ENCODE results near the gene RBM20.
"Not testable (repeated sequence)": the region's sequence is repeated elsewhere in the genome, so short reads cannot be mapped to it uniquely, and the experiment has no call there.

Gene RBM20

DNA sequence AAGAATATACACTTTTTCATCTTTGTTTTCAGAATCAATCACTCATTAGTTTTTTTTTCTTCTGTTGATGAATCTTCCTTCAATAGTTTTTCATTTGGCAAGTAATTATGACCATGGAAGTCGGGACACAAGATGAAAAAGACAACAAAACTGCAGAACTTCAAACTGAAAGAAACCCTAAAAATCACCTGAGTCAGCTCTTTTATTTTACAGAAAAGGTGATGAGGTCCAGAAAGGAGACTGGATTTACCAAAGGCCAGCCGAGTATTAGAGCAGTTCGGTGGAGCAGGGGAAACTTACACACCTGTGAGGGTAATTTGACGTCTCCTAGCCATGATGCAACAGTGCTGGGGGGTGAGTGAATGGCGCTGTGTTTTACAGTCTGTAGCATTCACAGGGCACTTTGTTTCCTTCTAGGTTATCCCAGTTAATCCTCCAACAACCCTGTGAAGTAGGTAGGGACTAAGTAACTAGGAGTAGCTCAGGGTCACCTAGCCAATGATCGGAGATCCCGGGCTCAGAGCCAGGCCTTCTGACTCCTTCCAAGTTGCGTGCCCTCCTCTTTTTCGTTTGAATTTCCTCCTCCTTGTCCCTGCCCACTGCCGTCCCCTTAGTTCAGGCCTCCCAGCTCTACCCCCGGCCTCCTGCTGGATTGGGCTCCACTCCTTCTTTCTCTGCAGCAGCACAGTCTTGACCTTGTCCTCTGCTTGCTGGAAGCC is 14.0 kb downstream of the RBM20 start:
- in situ Hi-C loops (cut with HindIII; ENCODE audit: low pct_unique_long_range_greater_than_20kb, low sequenced_read_pairs), result no loop called here
- no peak for DNase-seq (ENCODE audit: low read depth in 1 of 2, low spot score in 1 of 2)
- no peak for TF ChIP-seq JUND (IDR thresholded peaks at IDR 0.05; ENCODE audit: low read depth)

- DNase-seq (ENCODE audit: low read depth in 1 of 2, low spot score in 1 of 2), result no peak
- TF ChIP-seq JUND (IDR thresholded peaks at IDR 0.05; ENCODE audit: low read depth), result no peak
- in situ Hi-C loops (cut with HindIII; ENCODE audit: low pct_unique_long_range_greater_than_20kb, low sequenced_read_pairs), result no loop called here
These were observed 15.4 kb downstream of the RBM20 start for GRCh38 chr10:110659558-110659957.

DNA sequence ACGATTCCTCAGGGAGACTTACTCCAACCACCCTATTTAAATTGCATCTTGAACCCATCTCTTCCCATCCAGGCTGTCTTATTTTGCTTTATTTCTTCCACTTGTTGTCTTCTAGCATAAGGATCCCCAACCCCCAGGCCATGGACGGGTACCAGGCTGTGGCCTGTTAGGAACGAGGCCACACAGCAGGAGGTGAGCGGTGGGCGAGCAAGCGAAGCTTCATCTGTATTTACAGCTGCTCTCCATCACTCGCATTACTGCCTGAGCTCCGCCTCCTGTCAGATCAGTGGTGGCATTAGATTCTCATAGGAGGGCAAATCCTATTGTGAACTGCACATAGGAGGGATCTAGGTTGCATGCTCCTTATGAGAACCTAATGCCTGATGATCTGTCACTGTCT is 16.2 kb downstream of the RBM20 start:
- DNase-seq (ENCODE audit: low read depth in 1 of 2, low spot score in 1 of 2); in situ Hi-C loops (cut with HindIII; ENCODE audit: low pct_unique_long_range_greater_than_20kb, low sequenced_read_pairs): not testable (repeated sequence)

GRCh38 chr10:110661292-110661691 is 17.2 kb downstream of the RBM20 start:
- in situ Hi-C loops (cut with HindIII; ENCODE audit: low pct_unique_long_range_greater_than_20kb, low sequenced_read_pairs), result no loop called here
- DNase-seq (ENCODE audit: low read depth in 1 of 2, low spot score in 1 of 2), result no peak
- no peak for TF ChIP-seq JUND (IDR thresholded peaks at IDR 0.05; ENCODE audit: low read depth)

DNA sequence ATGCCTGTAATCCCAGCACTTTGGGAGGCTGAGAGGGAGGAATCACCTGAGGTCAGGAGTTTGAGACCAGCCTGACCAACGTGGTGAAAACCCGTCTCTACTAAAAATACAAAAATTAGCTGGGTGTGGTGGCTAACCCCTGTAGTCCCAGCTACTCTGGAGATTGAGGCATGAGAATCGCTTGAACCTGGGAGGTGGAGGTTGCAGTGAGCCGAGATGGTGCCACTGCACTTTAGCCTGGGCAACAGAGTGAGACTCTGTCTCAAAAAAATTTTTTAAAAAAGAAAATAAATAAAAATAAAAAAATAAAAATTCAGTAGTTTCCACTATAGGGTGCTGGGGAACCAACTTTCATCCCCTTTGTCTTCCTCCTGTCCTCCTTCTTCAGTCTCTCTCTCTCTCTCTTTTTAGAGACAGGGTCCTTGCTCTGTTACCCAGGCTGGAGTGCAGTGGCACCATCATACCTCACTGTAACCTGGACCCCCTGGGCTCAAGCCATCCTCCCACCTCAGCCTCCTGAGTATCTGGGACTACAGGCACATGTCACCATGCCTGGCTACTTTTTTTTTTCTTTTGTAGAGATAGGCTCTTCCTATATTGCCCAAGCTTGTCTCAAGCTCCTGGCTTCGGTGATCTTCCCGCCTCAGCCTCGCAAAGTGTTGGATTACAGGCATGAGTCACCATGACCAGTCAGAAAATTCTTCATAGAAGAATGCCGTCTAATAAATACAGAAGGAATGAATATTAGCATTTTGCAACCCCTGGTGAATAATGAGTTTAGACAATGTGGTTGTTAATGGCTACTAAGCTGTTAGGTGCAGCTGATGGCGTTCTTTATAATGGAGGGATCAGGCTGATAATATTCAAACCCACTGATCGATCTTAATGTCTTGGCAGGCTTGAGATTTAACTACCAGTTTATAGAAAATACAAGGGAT is 20.6 kb downstream of the RBM20 start:
- in situ Hi-C loops (cut with HindIII; ENCODE audit: low pct_unique_long_range_greater_than_20kb, low sequenced_read_pairs), result no loop called here
- TF ChIP-seq JUND (IDR thresholded peaks at IDR 0.05; ENCODE audit: low read depth), result no peak
- no peak for DNase-seq (ENCODE audit: low read depth in 1 of 2, low spot score in 1 of 2)

DNA sequence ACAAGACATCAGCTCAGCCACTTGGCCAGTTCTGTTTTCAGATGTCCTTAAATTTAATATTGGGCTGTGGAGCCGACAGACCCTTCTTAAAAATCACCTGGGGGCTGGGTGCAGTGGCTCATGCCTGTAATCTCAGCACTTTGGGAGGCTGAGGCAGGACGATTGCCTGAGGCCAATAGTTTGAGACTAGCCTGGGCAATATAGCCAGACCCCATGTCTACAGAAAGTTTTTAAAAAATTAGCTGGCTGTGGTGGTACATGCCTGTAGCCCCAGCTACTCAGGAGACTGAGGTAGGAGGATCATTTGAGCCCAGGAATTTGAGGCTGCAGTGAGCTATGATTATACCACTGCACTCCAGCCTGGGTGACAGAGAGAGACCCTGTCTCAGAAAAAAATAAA is 22.1 kb downstream of the RBM20 start:
- in situ Hi-C loops (cut with HindIII; ENCODE audit: low pct_unique_long_range_greater_than_20kb, low sequenced_read_pairs); DNase-seq (ENCODE audit: low read depth in 1 of 2, low spot score in 1 of 2): not testable (repeated sequence)

- DNase-seq (ENCODE audit: low read depth in 1 of 2, low spot score in 1 of 2), result no peak
These were observed 22.5 kb downstream of the RBM20 start for GRCh38 chr10:110666673-110667072.

DNA sequence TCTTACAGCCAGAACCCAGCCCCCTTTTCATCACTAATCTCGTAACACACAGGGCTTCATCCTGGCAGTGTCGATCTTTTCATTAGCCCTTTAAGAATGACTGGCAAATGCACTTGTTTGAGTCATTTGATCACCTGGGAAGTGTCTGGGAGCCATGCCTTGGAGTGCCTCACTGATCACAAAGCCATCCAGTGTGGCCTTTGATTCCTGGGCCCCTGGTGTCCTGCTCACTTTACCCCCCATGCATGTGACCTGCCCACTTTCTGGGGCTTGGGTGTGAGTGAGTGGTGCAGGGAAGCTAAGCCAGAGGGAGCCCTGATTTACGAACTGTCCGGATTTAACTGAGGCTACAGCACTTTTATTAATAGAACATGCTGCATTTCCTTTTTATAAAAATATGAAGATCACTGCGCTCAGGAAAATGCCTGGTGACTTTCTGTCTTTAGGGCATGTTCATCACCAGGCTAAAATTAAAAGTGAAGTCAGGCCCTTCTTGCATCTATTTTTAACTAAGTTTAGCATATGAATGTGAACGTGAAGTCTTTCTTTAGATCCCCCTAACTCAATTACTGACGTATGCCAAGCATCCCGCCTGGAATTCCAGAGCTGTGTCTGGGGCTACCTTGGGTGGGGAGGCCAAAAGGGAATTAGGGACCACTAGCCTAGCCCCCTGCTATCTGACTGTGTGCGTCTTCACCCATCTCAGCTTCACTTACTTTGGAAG is 23.6 kb downstream of the RBM20 start:
- TF ChIP-seq JUND (IDR thresholded peaks at IDR 0.05; ENCODE audit: low read depth), result no peak
- no peak for DNase-seq (ENCODE audit: low read depth in 1 of 2, low spot score in 1 of 2)
- in situ Hi-C loops (cut with HindIII; ENCODE audit: low pct_unique_long_range_greater_than_20kb, low sequenced_read_pairs), result no loop called here

More at GRCh38 chr10:110666673-110667072, 22.5 kb downstream of the RBM20 start:
- TF ChIP-seq JUND (IDR thresholded peaks at IDR 0.05; ENCODE audit: low read depth), result no peak
- in situ Hi-C loops (cut with HindIII; ENCODE audit: low pct_unique_long_range_greater_than_20kb, low sequenced_read_pairs), result no loop called here

DNA sequence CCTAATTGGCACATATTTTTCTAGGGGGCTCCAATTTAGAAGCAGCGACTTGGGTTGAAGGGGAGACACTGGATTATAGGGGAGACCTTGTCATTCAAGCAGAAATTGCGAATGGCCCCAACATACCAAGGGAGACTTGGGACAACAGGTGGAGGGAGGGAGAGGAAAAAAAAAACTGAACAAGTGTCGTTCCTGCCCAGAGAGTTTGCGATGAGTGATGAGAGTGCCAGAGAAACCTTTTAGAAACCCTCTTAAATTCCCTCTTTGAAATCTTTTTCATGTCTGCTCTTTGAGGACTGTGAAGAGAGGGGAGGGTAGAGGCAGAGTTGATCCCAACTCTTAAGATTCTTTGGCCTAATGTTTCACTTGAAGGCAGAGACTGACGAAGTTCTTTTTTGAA is 24.3 kb downstream of the RBM20 start:
- TF ChIP-seq JUND (IDR thresholded peaks at IDR 0.05; ENCODE audit: low read depth), result no peak
- DNase-seq (ENCODE audit: low read depth in 1 of 2, low spot score in 1 of 2), result no peak
- in situ Hi-C loops (cut with HindIII; ENCODE audit: low pct_unique_long_range_greater_than_20kb, low sequenced_read_pairs), result no loop called here

DNA sequence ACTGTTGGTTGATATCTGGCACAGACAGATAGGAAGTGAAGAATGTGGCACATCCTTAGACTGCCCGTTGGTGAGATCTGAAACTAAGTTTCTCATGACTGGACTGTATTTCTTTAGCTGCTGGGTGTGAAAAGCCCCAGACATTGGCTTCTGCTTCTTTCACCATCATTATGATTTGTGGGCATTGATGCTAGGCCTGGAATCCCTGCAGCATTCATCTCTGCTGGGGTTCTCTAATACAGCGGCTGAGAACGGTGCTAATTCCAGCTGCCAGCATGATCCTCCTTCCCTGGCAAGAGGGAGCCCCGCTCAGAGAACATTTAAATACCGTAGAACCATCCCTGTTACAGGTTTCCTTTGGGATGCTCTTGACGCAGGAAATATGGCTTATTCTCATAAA is 26.2 kb downstream of the RBM20 start:
- no peak for TF ChIP-seq JUND (IDR thresholded peaks at IDR 0.05; ENCODE audit: low read depth)
- in situ Hi-C loops (cut with HindIII; ENCODE audit: low pct_unique_long_range_greater_than_20kb, low sequenced_read_pairs), result no loop called here
- no peak for DNase-seq (ENCODE audit: low read depth in 1 of 2, low spot score in 1 of 2)

- peak; percentile 60 to 80 for DNase-seq (ENCODE audit: low read depth in 1 of 2, low spot score in 1 of 2)
- in situ Hi-C loops (cut with HindIII; ENCODE audit: low pct_unique_long_range_greater_than_20kb, low sequenced_read_pairs), result no loop called here
- TF ChIP-seq JUND (IDR thresholded peaks at IDR 0.05; ENCODE audit: low read depth), result no peak
These were observed 27.8 kb downstream of the RBM20 start for GRCh38 chr10:110671788-110672579.

DNA sequence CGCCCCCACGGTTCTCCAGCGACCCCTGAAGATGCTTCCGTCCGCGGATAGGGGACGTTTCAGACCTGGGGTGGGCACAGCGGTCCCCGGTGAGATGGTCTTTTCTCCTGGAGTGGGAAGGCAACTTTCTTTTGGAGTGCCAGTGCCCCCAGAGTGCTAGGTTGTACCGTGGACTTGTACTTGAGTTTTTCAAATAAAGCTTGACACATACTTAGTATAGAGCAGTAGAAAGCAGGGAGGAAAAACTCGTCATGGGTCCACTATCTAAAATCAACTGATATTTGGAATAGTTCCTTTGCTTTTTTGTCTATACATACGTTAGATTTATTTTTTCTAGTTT is 28.4 kb downstream of the RBM20 start:
- in situ Hi-C loops (cut with HindIII; ENCODE audit: low pct_unique_long_range_greater_than_20kb, low sequenced_read_pairs), result no loop called here
- TF ChIP-seq JUND (IDR thresholded peaks at IDR 0.05; ENCODE audit: low read depth), result no peak

More for the DNA sequence above, 28.4 kb downstream of the RBM20 start:
- no peak for DNase-seq (ENCODE audit: low read depth in 1 of 2, low spot score in 1 of 2)
